HG02885 (cell line): ENCODE measurements around the gene NHSL2.
"Not testable (repeated sequence)": the region's sequence is repeated elsewhere in the genome, so short reads cannot be mapped to it uniquely, and the experiment has no call there.

Experiments
- ATAC-seq: cut with Tn5 transposase; IDR thresholded peaks from one replicate; pipeline ENCODE4 v1.9.1; 2021; ENCODE audit warnings: mild to moderate bottlenecking; ENCODE audit not compliant: unreplicated experiment, poor library complexity

Gene NHSL2

DNA sequence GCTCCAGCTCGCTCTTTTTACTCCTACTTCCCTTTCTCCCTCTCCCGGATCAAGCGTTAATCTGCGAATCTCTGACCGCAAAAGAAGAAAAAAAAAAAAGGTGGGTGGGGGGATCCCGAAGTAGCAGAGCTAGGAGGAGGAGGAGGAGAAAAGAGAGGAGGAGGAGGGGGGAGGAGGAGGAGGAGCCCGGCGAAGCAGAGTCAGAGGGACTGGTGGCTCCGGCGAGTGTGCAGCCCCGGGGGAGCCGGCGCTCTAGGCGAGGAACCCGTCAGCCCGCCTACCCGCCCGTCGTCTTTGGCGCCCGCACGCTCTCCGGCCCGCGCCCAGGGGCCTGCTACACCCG is at the start of gene NHSL2:
Gene NHSL2 (plus strand): TSS at position 203 of the 343 bp plus-strand sequence.
- ATAC-seq: no peak

DNA sequence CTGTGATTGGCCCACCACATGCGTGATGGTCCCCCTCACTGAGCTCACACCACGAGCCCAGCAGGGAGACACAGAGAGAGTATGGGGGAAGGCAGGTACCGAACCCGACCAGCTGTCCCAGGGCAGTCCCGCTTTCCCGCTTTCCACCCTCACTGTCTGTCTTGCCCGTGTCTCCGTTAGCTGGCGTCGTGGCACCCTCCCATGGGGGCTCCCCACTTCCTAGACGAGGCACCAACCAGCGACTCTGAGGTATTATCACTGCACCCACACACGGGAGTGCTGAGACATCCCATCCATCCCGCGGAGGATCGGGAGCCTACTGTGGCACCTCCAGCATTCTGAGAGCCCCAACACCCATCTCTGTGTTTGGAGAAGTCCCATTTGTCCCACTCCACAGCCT is 43.0 kb upstream of the NHSL2 start:
- ATAC-seq: no peak

DNA sequence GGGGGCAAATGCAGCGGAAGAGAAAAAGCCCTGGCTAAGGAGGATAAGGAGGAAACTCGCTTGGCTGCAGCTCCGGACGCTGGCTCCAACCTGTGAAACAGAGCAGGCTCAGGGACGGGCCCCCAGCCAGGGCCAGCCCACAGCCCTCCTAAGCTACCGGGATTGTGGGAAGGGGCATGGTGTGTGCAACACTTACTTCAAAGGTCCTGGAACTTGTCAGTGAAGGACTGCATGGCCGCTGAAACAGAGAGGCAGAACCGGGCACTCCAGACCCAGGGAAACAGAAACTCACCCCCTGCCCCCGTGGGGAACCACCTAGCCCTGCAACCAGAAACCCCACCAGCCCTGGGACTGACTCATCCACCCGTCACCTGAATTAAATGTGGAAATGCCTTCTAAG is 41.1 kb upstream of the NHSL2 start:
- ATAC-seq: not testable (repeated sequence)

DNA sequence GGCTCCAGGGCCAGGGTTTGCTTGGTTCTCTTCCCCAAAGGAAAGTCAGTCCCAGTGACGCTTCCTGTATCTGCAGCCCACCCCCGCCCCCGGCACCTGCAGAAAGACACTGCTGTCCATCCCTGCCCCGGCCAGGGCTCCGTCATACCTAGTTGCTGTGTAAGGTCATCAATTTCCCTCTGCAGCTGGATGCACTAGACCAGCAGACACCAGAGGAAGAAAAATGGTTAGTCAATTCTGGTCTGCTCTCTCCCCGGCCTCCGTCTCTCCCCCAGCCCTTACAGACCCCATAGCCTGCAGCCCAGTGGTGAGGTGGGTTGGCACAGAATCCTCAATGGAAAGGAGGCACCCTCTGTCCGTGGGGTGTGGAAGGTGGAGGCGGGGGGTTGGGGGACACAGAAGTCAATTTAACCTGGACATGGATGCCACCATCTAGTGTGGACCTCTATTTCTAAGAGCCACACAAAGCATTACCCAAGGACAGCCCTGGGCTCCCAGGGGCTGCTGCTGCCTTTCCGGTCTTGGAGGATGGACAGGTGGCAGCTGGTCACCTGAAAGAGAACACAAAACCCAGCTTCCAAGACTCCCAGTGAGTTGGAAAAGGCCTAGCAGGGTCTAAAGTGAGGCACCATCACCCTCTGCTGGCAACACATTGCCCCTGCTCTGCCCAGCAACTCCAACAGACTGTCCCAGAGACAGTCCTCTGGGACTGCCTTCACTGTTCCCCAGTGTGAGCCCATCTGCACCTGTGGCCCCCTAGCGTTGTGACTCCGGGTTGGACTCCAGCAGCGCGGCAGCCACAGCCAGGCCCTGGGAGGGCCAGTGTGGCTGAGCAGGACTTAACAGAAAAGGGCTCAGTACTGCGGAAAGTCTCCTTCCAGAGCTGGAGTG is 40.2 kb upstream of the NHSL2 start:
- no peak for ATAC-seq

DNA sequence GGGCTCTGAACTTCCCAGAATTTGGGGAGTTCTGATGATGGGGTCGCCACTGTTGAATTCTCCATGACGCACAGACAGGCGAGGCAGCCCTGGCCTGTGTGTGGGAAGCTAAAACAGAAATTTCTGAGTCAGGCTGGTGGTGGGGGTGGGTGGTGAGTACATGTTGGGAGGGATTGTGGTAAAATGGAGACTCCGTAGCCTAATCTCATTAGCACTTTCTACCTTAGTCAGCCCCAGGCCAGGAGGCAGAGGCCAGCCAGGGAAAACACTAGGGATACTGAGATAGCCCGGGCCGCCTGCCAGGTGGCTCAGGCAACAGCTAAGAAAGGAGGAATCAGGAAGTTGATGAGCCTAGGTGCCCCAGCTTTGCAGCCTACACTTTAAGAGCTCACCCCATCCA is 39.3 kb upstream of the NHSL2 start:
- no peak for ATAC-seq

DNA sequence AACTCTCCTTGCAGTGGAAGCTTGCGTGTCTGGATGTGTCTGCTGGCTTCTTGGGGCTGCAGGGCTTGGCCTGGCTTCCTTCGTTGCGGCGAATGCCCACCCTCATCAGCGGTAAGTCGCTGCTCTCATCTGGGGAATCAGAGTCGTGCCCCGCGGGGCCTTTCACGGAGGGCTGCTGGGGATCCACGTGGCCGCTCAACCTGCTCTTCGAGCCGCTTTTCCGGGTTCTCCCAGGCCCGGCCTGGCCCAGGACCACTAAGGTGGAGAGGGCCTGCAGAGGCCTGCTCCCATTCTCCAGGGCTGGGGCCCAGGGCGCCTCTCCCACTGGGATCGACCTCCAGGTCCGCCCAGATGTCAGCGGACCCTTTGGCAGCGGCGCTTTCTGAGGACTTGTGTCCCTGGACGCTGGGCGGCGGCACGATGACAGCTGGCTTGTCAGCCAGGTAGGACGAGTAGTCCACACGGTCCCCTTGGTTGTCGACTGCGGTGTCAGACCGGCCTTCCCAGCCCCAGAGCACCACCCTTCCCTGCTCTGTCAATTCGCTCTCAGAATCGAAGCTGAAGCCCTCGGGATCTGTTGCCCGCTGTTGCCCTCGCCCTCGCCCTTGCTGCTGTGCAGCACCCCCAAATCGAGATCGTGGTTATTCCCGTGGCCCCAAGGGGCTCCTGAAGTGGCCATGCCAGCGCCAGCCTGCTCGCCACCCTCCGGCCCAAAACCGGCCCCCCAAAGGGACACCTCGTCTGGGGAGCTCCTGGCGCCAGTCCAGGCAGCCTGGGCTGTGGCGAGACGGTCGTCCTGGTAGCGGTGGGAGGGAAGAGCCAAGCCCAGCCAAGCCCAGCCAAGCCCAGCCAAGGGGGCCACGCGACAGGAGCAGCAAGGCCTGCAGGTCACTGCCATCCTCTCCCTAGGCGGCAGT is 37.8 kb upstream of the NHSL2 start:
- ATAC-seq: no peak

DNA sequence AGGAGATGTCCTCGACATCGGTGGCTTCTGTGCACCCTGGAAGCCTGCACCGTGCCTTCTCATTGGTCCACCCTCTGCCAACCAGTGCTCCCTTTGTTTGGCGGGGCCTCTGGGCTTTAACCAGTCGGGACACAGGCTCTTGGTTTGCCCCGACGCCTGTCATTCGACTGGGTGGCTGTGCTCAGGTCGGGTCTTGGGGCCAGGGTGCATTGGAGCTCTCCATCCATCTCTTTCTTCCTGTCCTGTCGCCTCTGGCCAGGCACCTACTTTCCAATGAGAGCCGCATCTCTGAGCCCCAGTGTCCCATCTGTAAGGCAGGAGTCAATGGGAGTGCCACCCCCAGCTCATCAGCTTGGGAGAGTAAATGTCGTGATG is 37.2 kb upstream of the NHSL2 start:
- ATAC-seq: no peak

DNA sequence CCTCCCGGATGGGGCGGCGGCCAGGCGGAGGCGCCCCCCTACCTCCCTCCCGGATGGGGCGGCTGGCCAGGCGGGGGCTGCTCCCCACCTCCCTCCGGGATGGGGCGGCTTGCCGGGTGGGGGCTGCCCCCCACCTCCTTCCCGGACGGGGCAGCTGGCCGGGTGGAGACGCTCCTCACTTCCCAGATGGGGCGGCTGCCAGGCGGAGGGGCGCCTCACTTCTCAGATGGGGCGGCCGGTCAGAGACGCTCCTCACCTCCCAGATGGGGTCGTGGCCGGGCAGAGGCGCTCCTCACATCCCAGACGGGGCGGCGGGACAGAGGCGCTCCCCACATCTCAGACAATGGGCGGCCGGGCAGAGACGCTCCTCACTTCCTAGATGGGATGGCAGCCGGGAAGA is 33.8 kb upstream of the NHSL2 start:
- ATAC-seq: not testable (repeated sequence)

DNA sequence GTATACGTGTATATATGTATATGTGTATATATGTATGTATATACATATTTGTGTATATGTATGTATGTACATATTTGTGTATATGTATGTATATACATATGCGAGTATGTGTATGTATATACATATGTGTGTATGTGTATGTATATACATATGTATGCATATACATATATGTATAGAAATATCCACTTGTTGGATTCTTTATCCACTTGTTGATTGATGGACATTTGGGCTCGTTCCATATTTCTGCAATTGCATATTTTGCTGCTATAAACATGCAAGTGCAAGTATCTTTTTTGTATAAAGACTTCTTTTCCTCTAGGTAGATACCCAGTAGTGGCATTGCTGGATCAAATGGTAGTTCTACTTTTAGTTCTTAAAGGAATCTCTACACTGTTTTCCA is 25.5 kb upstream of the NHSL2 start:
- ATAC-seq: no peak

DNA sequence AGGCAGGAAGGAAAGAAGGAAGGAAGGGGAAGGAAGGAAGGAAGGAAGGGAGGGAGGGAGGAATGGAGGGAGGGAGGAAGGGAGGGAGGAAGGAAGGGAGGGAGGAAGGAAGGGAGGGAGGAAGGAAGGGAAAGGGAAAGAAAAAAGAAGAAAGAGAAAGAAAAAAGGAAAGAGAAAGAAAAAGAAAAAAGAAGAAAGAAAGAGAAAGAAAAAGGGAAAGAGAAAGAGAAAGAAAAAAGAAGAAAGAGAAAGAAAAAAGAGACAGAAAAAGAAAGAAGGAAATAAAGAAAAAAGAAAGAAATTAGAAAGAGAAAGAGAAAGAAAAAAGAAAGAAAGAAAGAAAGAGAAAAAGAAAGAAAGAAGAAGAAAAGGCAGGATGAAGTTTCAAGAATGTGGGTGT is 15.0 kb upstream of the NHSL2 start:
- no peak for ATAC-seq

DNA sequence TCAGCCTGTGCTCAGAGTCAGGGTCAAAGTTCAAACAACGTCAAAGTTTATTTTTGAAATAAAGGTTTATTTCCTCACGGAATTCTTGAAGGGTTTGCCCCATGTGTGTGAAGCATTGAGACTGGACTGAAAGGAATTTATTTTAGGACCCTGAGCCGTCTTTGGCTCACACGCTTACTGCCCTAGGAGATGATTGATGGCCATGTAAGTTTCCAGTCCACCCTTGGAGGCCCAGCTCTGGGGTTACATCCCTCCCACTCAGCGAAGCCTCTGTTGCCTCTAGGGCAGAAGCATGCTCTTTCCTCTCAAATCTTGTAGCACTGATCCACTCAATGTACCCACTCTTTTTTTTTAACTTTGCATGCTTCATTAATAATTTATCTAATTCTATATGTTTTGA is 4.5 kb upstream of the NHSL2 start:
- no peak for ATAC-seq

DNA sequence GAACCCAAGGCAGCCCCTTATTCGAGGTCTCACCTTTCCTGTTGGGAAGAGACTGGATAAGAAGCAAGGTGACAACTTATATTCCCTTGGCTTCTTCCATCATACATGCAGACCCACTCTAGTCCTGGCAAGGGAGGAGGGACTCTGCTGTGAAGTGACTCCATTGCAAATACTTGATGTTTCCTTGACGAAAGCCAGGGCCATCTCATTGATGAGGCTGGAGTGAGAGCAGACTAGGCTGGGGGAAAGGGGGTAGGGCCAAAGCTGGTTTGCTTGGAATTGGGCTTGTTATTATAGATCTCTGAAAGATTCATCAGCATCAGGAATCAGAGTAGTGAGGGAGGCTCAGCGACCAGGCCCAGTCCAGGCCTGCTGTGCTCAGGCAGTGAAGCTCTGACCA is 2.3 kb upstream of the NHSL2 start:
- ATAC-seq: no peak

DNA sequence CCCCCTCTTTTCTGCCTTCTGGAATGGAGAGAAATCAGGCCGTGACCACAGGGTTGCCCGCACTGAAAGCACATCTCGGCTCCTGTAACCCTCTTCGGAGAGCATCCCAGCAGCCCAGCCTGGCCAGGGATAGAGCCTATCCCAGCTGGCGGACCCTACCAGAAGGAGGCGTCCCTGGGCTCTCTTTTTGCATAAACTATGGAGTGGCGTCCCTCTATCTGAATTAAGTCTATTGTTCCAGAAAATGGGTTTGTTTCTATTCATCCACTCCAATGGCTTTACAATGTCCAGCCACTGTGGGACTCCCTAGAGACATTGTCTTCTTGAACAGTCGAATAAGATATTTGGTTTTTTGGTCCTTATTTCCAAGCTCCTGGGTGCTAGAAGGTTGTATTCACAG is 689 bp upstream of the NHSL2 start:
- ATAC-seq: no peak

DNA sequence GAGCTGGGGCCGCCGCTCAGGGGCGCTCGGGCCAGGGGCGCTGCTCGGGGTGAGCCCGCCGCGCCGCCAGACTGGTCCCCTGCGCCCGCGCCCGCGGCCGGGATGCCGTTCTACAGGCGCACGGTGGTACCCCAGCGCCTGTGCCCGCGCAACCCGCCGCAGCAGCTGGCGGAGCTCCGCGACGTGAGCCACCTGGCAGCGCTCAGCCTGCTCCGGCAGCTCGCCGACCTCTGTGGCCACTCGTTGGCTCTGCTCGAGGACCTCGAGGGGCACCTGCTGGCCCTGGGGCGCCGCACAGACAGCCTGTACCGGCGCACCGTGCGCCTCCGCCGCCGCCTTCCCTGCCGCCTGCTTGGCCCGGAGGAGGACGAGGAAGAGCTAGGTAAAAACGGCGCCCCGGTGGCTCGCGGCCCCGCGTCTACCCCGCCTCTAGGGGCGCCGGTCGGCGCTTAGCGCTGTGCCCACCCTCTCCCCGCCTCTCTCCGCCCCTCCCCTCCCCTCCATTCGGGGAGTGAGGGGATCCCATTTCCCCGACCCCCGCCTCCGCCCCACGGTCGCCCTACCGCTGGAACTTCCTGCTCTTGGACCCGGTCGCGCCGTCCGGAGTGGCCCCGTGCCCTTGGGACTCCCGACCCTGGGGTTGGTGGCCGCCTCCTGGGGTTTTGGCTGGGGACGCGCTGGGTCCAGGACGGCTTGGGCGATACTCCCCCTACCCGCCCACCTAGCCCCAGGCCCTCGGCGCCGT is 513 bp downstream of the NHSL2 start:
- no peak for ATAC-seq

DNA sequence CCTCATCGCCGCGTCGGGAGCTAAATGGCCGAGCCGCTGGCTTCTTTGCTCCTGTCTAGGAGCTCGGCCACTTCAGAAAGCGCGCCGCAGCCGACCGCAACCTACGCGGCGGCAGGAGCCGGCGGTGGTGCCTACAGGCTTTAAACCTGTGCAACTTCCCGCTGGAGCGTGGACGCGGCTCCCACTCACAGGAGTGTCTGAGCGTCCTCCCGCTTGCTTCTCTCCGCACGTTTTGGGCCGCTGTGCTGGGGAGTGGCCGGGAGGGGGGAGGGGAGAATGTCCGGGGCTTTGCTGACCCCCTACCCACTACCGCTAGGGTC is 1.0 kb downstream of the NHSL2 start:
- ATAC-seq: no peak

DNA sequence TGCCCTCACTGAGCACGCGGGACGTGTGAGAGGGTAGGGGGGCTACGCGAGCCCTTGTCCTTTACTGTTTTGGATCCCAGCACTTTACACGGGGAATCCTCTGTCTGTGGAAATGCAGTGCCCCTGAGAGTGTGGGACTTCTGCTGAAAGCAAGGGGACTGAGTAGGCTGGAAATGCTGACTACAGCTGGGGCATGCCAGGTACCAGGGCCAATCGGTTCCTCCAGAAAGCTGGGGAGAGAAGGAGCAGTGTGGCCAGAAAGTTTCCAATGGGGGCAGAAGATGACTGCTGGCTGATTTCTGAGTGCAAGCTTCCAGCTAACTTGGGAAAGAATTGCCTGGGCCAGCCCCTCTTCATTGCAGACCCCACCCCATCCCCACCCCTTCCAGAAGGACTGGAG is 1.5 kb downstream of the NHSL2 start:
- ATAC-seq: no peak

DNA sequence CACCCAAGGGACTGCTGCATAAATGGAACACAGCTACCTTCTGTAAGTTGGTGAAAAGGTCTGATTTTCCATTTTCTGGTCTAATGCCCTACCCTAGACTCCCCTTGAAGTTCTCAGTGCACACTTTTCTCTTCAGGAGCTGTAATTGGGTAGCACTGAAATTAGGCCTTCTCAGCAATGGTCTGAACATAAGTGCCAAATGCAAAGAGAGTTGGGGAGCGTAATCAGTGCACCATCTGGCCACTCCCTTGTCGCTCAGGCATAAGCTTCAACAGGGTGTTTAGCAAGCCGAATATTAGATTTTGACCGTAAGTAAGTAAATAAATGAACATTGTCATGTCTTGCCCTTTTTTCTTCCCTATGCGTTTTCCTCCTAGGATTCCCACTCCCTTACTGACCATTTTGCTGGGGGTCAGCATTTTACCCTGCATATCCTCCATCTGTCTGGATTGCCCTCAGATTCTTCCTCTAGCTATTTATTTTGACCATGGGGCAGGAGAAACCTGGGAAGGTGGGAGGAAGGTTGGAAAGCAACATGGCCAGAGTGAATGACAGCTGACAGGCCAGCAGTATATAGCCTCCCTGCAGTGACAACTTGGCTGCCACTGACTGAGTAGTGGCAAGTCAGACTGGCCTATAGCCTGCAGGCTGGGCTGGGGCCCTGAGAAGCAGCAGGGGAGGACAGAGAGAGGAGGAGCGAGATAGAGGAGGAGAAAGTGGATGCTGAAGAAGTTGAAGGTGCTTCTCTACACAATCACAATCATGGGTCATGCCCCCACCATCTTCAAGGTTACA is 2.7 kb downstream of the NHSL2 start:
- no peak for ATAC-seq

DNA sequence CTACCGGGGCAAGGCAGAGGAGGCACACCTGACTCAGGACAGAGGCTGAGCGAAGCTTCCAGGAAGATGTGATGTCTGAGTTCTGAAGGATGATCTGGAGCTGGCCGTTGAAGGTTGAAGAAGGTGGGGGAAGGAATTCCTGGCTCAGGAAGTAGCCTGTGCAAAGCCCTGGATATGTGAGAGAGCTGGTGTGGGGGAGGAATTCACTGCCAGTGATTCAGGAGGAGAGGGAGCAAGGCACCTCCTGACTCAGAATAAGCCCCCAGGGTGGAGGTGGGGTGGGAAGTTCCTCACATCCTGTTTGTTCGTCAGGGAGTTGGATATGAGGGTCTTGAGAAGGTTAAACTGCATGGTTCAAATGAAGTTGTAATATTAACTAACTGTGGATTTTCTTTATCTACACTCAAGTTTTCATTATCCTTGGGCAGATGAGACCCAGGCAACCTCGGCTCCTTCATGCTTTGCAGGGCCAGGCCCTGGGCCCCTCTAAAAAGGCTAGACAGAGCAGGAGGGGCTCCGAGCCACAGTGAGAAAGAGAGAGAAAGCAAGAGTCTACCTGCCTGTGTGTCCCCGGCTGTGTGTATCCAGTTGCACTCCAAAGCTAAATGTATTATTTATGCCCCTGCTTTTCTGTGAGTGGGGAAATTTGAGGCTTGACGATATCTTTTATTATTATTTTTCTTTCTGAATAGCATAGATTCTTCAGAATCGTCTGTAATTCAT is 7.1 kb downstream of the NHSL2 start:
- no peak for ATAC-seq

DNA sequence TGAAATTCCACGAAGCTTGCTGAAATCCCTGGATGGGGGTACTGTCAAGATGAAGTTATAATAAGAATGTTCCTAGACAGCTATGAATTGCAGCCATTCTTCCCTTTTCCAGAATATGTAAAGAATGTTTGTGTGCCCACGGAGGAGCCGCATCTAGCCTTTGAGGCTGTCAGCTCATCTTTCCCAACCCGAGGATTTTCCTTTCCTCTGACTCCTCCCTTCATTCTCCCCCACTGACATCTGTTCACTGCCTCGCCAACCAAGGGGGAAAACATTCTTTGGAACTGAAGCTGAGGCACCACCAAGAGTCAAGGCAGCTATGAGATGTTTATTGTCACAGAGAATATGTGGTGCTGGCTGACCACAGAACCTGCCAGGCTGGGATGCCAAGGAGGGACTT is 8.8 kb downstream of the NHSL2 start:
- no peak for ATAC-seq

DNA sequence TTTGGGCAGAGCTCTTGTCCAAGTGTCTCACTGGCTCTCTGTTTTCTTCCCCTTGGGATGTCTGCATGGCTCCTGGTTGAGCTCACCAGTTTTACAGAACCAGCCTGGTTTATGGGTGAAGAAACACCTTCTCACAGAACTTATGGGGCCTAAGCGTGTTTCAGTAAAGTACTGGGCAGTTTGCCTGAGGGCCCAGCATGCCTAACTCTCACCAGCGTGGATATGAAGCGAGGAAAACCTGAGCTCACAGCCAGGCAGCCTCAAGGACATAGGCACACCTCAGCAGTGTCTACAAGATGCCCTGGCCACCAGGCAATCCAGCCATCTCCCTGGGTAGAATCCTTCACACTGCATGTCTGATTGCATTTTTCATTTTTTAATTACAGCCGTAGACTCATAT is 9.2 kb downstream of the NHSL2 start:
- no peak for ATAC-seq
